ENCODE results near the gene ZCWPW1. TPM values are rescaled to one million over a fixed set of nuclear protein-coding genes. Genes with fewer than 3 reads are reported as not detected.
"Not testable (repeated sequence)": the region's sequence is repeated elsewhere in the genome, so short reads cannot be mapped to it uniquely, and the experiment has no call there.

ZCWPW1 gene
- total RNA-seq, 2 donors from 2014 or later = 1.1 to 1.3 TPM

DNA sequence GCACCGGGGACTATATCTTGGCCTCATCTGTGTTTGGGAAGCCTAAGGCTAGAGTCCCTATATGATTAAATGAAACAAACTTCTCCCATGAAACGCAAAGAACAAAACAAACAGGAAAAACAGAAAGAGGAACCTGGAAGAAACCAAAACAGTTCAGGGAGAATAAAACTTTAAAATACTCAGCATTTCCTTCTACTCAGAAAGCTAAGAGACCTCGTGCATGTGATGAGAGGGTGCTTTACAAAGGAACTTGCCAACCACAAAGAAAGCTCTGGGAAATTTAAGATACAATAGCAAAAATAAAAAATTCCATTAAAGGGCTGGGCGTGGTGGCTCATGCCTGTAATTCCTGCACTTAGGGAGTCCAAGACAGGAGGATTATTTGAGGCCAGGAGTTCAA lies 48.3 kb downstream of the ZCWPW1 start:
- no peaks in the 10 kb centered on the region for H3K4me1 ChIP-seq
- H3K27me3 ChIP-seq = no peaks in the 10 kb centered on the region
- no peaks in the 10 kb centered on the region for H3K36me3 ChIP-seq
- TF ChIP-seq, protein P1, sequence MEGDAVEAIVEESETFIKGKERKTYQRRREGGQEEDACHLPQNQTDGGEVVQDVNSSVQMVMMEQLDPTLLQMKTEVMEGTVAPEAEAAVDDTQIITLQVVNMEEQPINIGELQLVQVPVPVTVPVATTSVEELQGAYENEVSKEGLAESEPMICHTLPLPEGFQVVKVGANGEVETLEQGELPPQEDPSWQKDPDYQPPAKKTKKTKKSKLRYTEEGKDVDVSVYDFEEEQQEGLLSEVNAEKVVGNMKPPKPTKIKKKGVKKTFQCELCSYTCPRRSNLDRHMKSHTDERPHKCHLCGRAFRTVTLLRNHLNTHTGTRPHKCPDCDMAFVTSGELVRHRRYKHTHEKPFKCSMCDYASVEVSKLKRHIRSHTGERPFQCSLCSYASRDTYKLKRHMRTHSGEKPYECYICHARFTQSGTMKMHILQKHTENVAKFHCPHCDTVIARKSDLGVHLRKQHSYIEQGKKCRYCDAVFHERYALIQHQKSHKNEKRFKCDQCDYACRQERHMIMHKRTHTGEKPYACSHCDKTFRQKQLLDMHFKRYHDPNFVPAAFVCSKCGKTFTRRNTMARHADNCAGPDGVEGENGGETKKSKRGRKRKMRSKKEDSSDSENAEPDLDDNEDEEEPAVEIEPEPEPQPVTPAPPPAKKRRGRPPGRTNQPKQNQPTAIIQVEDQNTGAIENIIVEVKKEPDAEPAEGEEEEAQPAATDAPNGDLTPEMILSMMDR (IDR thresholded peaks at IDR 0.05) = no peak
- intact Hi-C loops (cut with DNase I) = no loop called here
- no peaks in the 10 kb centered on the region for H3K9me3 ChIP-seq
- H3K27ac ChIP-seq = peak overlapping the region; percentile 17
- no peak overlapping the region for H3K9ac ChIP-seq (ENCODE audit: low read depth in 2 of 2, low read length in 2 of 2)
- DNase-seq = no peak
- no peak overlapping the region for H3K4me3 ChIP-seq

DNA sequence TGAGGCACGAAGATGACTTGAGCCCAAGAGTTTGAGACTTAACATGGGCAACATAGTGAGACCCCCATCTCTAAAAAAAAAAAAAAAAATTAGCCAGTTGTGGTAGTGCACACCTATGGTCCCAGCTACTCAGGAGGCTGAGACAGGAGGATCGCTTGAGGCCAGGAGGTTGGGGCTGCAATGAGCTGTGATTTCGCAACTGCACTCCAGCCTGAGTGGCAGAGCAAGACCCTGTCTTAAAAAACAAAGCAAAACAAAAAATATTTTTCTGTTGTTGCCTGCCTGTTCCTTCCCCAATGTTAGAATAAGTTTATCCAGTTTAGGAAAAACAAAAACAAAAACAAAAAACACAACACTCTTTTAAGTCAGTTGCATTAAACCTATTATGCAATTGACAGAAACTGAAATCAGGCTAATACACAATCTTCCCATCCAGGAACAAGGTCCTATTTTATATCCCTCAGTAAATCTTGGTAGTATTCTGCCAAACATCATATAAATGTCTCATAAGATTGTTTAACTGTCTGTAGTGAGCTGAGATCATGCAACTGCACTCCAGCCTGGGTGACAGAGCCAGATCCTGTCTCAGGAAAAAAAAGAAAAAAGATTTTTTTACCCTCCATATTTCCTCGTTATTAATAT lies 50.3 kb downstream of the ZCWPW1 start:
- Histone ChIP-seq H3K9me3 (no peaks in the 10 kb centered on the region), H3K9ac (ENCODE audit: low read depth in 2 of 2, low read length in 2 of 2) (no peak overlapping the region), H3K27me3 (no peaks in the 10 kb centered on the region), H3K4me3 (no peak overlapping the region), H3K27ac (no peak overlapping the region), H3K36me3 (no peaks in the 10 kb centered on the region), H3K4me1 (no peaks in the 10 kb centered on the region)
- DNase-seq = no peak
- TF ChIP-seq, protein P1 (IDR thresholded peaks at IDR 0.05) = no peak
- intact Hi-C loops (cut with DNase I) = no loop called here

- Histone ChIP-seq H3K27ac (no peak overlapping the region), H3K36me3 (no peaks in the 10 kb centered on the region), H3K9ac (ENCODE audit: low read depth in 2 of 2, low read length in 2 of 2) (no peak overlapping the region), H3K4me1 (no peaks in the 10 kb centered on the region), H3K27me3 (no peaks in the 10 kb centered on the region), H3K4me3 (no peak overlapping the region), H3K9me3 (no peaks in the 10 kb centered on the region)
- TF ChIP-seq, protein P1 (IDR thresholded peaks at IDR 0.05) = no peak
- intact Hi-C loops (cut with DNase I) = no loop called here
- DNase-seq = no peak
These were observed 52.4 kb downstream of the ZCWPW1 start for GRCh38 chr7:100376066-100376465.

GRCh38 chr7:100374601-100375000 lies 53.9 kb downstream of the ZCWPW1 start:
- H3K36me3 ChIP-seq = no peaks in the 10 kb centered on the region
- no peaks in the 10 kb centered on the region for H3K27me3 ChIP-seq
- intact Hi-C loops (cut with DNase I) = no loop called here
- H3K9me3 ChIP-seq = no peaks in the 10 kb centered on the region
- H3K4me3 ChIP-seq = no peak overlapping the region
- DNase-seq = no peak
- TF ChIP-seq, protein P1 (IDR thresholded peaks at IDR 0.05) = no peak
- H3K27ac ChIP-seq = no peak overlapping the region
- H3K9ac ChIP-seq (ENCODE audit: low read depth in 2 of 2, low read length in 2 of 2) = no peak overlapping the region
- H3K4me1 ChIP-seq = no peaks in the 10 kb centered on the region

- H3K4me1 ChIP-seq; H3K9me3 ChIP-seq; H3K36me3 ChIP-seq; H3K4me3 ChIP-seq; H3K9ac ChIP-seq (ENCODE audit: low read depth in 2 of 2, low read length in 2 of 2); intact Hi-C loops (cut with DNase I); DNase-seq; H3K27ac ChIP-seq; H3K27me3 ChIP-seq: not testable (repeated sequence)
These were observed 54.5 kb downstream of the ZCWPW1 start for GRCh38 chr7:100373870-100374598.

GRCh38 chr7:100373261-100373831 lies 55.2 kb downstream of the ZCWPW1 start, which contains the start of gene PILRA:
TSS of gene PILRA (plus strand) at chr7:100373487. CDS start at chr7:100373657, 170 bp downstream.
- no peaks in the 10 kb centered on the region for H3K4me1 ChIP-seq

More at GRCh38 chr7:100373261-100373831, 55.2 kb downstream of the ZCWPW1 start, which contains the start of gene PILRA:
- Histone ChIP-seq H3K27ac (peak within 1 kb of the TSS; percentile 37), H3K9me3 (no peaks in the 10 kb centered on the region), H3K4me3 (no peak within 1 kb of the TSS), H3K27me3 (no peaks in the 10 kb centered on the region), H3K36me3 (no peaks in the 10 kb centered on the region), H3K9ac (ENCODE audit: low read depth in 2 of 2, low read length in 2 of 2) (no peak within 1 kb of the TSS)
- intact Hi-C loops (cut with DNase I) = no loop called here
- TF ChIP-seq, protein P1 (IDR thresholded peaks at IDR 0.05) = no peak
- no peak for DNase-seq
